H1 (cell line): ENCODE measurements around the gene LTBP1. TPM values are rescaled to one million over a fixed set of nuclear protein-coding genes. Genes with fewer than 3 reads are reported as not detected.

Experiments used
- ATF2 ChIP-seq: IDR thresholded peaks from 2 replicates; pipeline ENCODE4 v1.6.1; 2012; ENCODE audit warnings: low read length, inconsistent platforms
- CREB1 ChIP-seq: IDR thresholded peaks from 2 replicates; pipeline ENCODE4 v1.6.1; 2012; ENCODE audit warnings: inconsistent platforms
- E2F6 ChIP-seq: IDR thresholded peaks from 2 replicates; pipeline ENCODE4 v1.6.1; 2012; ENCODE audit warnings: inconsistent platforms
- JUND ChIP-seq: IDR thresholded peaks from 2 replicates; pipeline ENCODE4 v1.6.1; 2011; ENCODE audit warnings: mild to moderate bottlenecking, improper control_type of control experiment, low read length
- KDM1A ChIP-seq: fragments of 200-600, 300-600 bp; sonication (generic); IDR thresholded peaks from 2 replicates; pipeline ENCODE4 v1.7.1; 2016; ENCODE audit warnings: mild to moderate bottlenecking, low read length, borderline replicate concordance
- MAFK ChIP-seq: IDR thresholded peaks from 2 replicates; pipeline ENCODE4 v1.6.1; 2012; ENCODE audit warnings: low read depth, mild to moderate bottlenecking, improper control_type of control experiment, low read length
- SAP30 ChIP-seq: fragments of 300-600 bp; sonication (generic); IDR thresholded peaks from 2 replicates; pipeline ENCODE4 v1.7.1; 2012; ENCODE audit warnings: low read length, moderate library complexity, mild to moderate bottlenecking, inconsistent platforms; ENCODE audit not compliant: insufficient read depth, insufficient replicate concordance
- SP2 ChIP-seq: IDR thresholded peaks from 2 replicates; pipeline ENCODE4 v1.6.1; 2012; ENCODE audit warnings: mild to moderate bottlenecking, low read length, inconsistent platforms
- SUZ12 ChIP-seq: fragments of 200-600 bp; sonication (generic); IDR thresholded peaks from 2 replicates; pipeline ENCODE4 v1.6.1; 2012; ENCODE audit warnings: mild to moderate bottlenecking, inconsistent platforms, low read length, moderate library complexity, mixed read lengths
- TAF1 ChIP-seq: IDR thresholded peaks from 2 replicates; pipeline ENCODE4 v1.6.1; 2011; ENCODE audit warnings: mild to moderate bottlenecking, low read depth, low read length
- polyA plus RNA-seq, 7 experiments: library from polyadenylated mRNA; depleted of rRNA in 3 of 7; stranded (reverse) in 5 of 7; unstranded in 2 of 7; fragments of >200 nt in 5 of 7; fragments of 200-250 nt in 2 of 7; gene quantifications; 1 replicate in 5 of 7; 2 replicates in 1 of 7; 4 replicates in 1 of 7; pipeline versions ENCODE4 v1.2.1 to v1.2.3, GENCODE V29; 2011 to 2013; ENCODE audit warnings: missing spikeins in 2 of 7, mixed read lengths in 2 of 7
- total RNA-seq: library from RNA; stranded (reverse); fragmentation: NEBNext Ultra II Directional; extraction: Animal tissue kit (Norgen Biotek cat#: 25700); gene quantifications from 2 replicates; pipeline ENCODE4 v1.2.1, GENCODE V29; 2021

The LTBP1 gene
- total and polyA plus RNA-seq, 2 of the 8 experiments (the other 6 are each of a cell fraction or from before 2014, with no cell fraction given): 15.4 to 24.7 TPM

- TF ChIP-seq ATF2 (no peak), JUND (no peak), KDM1A (no peak), CREB1 (no peak), SP2 (no peak), SUZ12 (no peak), MAFK (no peak), SAP30 (no peak), E2F6 (no peak), TAF1 (no peak)
Observed at GRCh38 chr2:33292063-33292462, 345.3 kb downstream of the LTBP1 start (continued).
